Mammary epithelial cell (primary cell): Measurements from ENCODE around the gene TCF15.

Source experiments
- CTCF ChIP-seq, 2 donors: IDR thresholded peaks in 1 of 2; conservative IDR thresholded peaks in 1 of 2; 2 replicates each; pipeline ENCODE4 v1.5.1; 2011 to 2012; ENCODE audit warnings: inconsistent platforms in 2 of 2, low read length in 2 of 2, mild to moderate bottlenecking in 2 of 2, control low read depth in 1 of 2, low read depth in 1 of 2; ENCODE audit not compliant: insufficient read depth in 1 of 2; ENCODE audit errors: extremely low read depth in 1 of 2
- EZH2 ChIP-seq: IDR thresholded peaks from 2 replicates; pipeline ENCODE4 v1.6.1; 2012; ENCODE audit warnings: low read length, inconsistent platforms, borderline replicate concordance

GRCh38 chr20:645318-646106 lies 35.4 kb upstream of the TCF15 start:
- TF ChIP-seq CTCF (conservative IDR thresholded peaks at IDR 0.05 in 1 of 2, IDR thresholded peaks at IDR 0.05 in 1 of 2; ENCODE audit: extremely low read depth in 1 of 2, insufficient read depth in 1 of 2, low read depth in 1 of 2, low read length in 2 of 2), result peak; percentile 72 to 95
- no peak for TF ChIP-seq EZH2
